Mesendoderm (in vitro differentiated cells): ENCODE results near the gene ACAN.

ENCODE experiments used
- DNase-seq: peaks from one replicate; pipeline ENCODE4 v3.0.0; 2013
- H2AK5ac ChIP-seq: 2 replicates; pipeline ENCODE4 v1.6.1; 2013; ENCODE audit warnings: low read length, inconsistent platforms
- H2BK120ac ChIP-seq: 2 replicates; pipeline ENCODE4 v1.6.1; 2013; ENCODE audit warnings: low read depth, mild to moderate bottlenecking, low read length, moderate library complexity, mixed read lengths
- H2BK15ac ChIP-seq: replicated peaks from 2 replicates; pipeline ENCODE4 v1.6.1; 2013; ENCODE audit warnings: low read depth, mild to moderate bottlenecking, moderate library complexity
- H2BK5ac ChIP-seq: 2 replicates; pipeline ENCODE4 v1.6.1; 2013; ENCODE audit warnings: low read length, inconsistent platforms
- H3K18ac ChIP-seq: 2 replicates; pipeline ENCODE4 v1.6.1; 2013; ENCODE audit warnings: mild to moderate bottlenecking, low read length, mixed read lengths
- H3K23ac ChIP-seq: one replicate; pipeline ENCODE4 v1.6.1; 2013; ENCODE audit warnings: low read length
- H3K27ac ChIP-seq: 2 replicates; pipeline ENCODE4 v1.5.1; 2013; ENCODE audit warnings: low read depth, mild to moderate bottlenecking, inconsistent platforms, low read length, moderate library complexity
- H3K27me3 ChIP-seq: 2 replicates; pipeline ENCODE4 v1.6.1; 2013; ENCODE audit warnings: low read length, control low read depth, mild to moderate bottlenecking, inconsistent platforms; ENCODE audit not compliant: insufficient read depth, poor library complexity
- H3K36me3 ChIP-seq: 2 replicates; pipeline ENCODE4 v1.6.1; 2013; ENCODE audit warnings: low read length, inconsistent platforms; ENCODE audit not compliant: control insufficient read depth, insufficient read depth
- H3K4ac ChIP-seq: one replicate; pipeline ENCODE4 v1.6.1; 2013; ENCODE audit warnings: low read depth, mild to moderate bottlenecking, low read length, moderate library complexity
- H3K4me1 ChIP-seq: 2 replicates; pipeline ENCODE4 v1.6.1; 2013; ENCODE audit warnings: low read depth, low read length, inconsistent platforms; ENCODE audit not compliant: control insufficient read depth
- H3K4me2 ChIP-seq: 2 replicates; pipeline ENCODE4 v1.6.1; 2013; ENCODE audit warnings: low read length
- H3K4me3 ChIP-seq: 2 replicates; pipeline ENCODE4 v1.5.1; 2013; ENCODE audit warnings: mild to moderate bottlenecking, low read length
- H3K56ac ChIP-seq: one replicate; pipeline ENCODE4 v1.6.1; 2013; ENCODE audit warnings: low read length
- H3K79me1 ChIP-seq: 2 replicates; pipeline ENCODE4 v1.6.1; 2013; ENCODE audit warnings: low read length, inconsistent platforms
- H3K79me2 ChIP-seq: 2 replicates; pipeline ENCODE4 v1.6.1; 2013; ENCODE audit warnings: mild to moderate bottlenecking, low read length; ENCODE audit not compliant: control insufficient read depth, insufficient read depth
- H3K9ac ChIP-seq: 2 replicates; pipeline ENCODE4 v1.6.1; 2013; ENCODE audit warnings: low read length, inconsistent platforms
- H4K5ac ChIP-seq: one replicate; pipeline ENCODE4 v1.6.1; 2013; ENCODE audit warnings: low read length
- H4K8ac ChIP-seq: one replicate; pipeline ENCODE4 v1.6.1; 2013; ENCODE audit warnings: low read depth, mild to moderate bottlenecking, control low read depth, low read length, moderate library complexity
- WGBS: extraction: QIAGEN DNeasy Blood & Tissue Kit; methylation state at CpG from one replicate; pipeline ENCODE4 v1.1.7; 2013; ENCODE audit warnings: low lambda C conversion rate, missing lambda C conversion rate; ENCODE audit not compliant: insufficient coverage; ENCODE audit errors: extremely low coverage; 5-methylcytosine and 5-hydroxymethylcytosine counted together

Gene ACAN

GRCh38 chr15:88797663-88798339, 5.4 kb upstream of the ACAN start:
- Histone ChIP-seq H2BK15ac (no peak overlapping the region), H3K56ac (no peak overlapping the region), H3K9ac (no peak overlapping the region), H3K27me3 (peaks cover 13% of the 10 kb centered on the region), H3K4me2 (no peak overlapping the region), H4K8ac (no peak overlapping the region), H4K5ac (no peak overlapping the region), H3K79me2 (no peaks in the 10 kb centered on the region), H3K18ac (no peak overlapping the region), H2BK5ac (no peak overlapping the region), H3K4me1 (peaks cover 3% of the 10 kb centered on the region), H3K4me3 (no peak overlapping the region), H3K36me3 (no peaks in the 10 kb centered on the region), H2AK5ac (no peak overlapping the region), H3K4ac (no peak overlapping the region), H2BK120ac (no peak overlapping the region), H3K27ac (no peak overlapping the region), H3K23ac (no peak overlapping the region), H3K79me1 (no peaks in the 10 kb centered on the region)
- no CpG with 5 or more reads among the region's 7 CpGs for WGBS
- no peak for DNase-seq

- no peak overlapping the region for H2BK120ac ChIP-seq
- no peak overlapping the region for H2BK15ac ChIP-seq
- no CpG with 5 or more reads among the region's 4 CpGs for WGBS
- no peak overlapping the region for H3K4me2 ChIP-seq
- no peak overlapping the region for H3K9ac ChIP-seq
- H3K27ac ChIP-seq, result no peak overlapping the region
- no peaks in the 10 kb centered on the region for H3K79me1 ChIP-seq
- H3K23ac ChIP-seq, result no peak overlapping the region
- H3K4ac ChIP-seq, result no peak overlapping the region
- no peak overlapping the region for H3K4me3 ChIP-seq
- no peak overlapping the region for H2BK5ac ChIP-seq
- no peak for DNase-seq
- no peak overlapping the region for H4K8ac ChIP-seq
- no peaks in the 10 kb centered on the region for H3K36me3 ChIP-seq
- peaks cover 24% of the 10 kb centered on the region for H3K27me3 ChIP-seq
- no peaks in the 10 kb centered on the region for H3K4me1 ChIP-seq
- no peak overlapping the region for H3K56ac ChIP-seq
- no peak overlapping the region for H2AK5ac ChIP-seq
- H4K5ac ChIP-seq, result no peak overlapping the region
- H3K79me2 ChIP-seq, result no peaks in the 10 kb centered on the region
- H3K18ac ChIP-seq, result no peak overlapping the region
Observed at GRCh38 chr15:88799341-88799740, 3.9 kb upstream of the ACAN start.

- no peaks in the 10 kb centered on the region for H3K36me3 ChIP-seq
- H3K27me3 ChIP-seq, result peaks cover 30% of the 10 kb centered on the region
- WGBS, result no CpG with 5 or more reads among the region's 1 CpG
Observed at GRCh38 chr15:88800026-88800425, 3.2 kb upstream of the ACAN start.

GRCh38 chr15:88800738-88801137, 2.5 kb upstream of the ACAN start:
- H4K8ac ChIP-seq, result no peak overlapping the region
- H3K36me3 ChIP-seq, result no peaks in the 10 kb centered on the region
- H3K18ac ChIP-seq, result no peak overlapping the region
- H2BK5ac ChIP-seq, result no peak overlapping the region
- H3K79me1 ChIP-seq, result no peaks in the 10 kb centered on the region
- H3K79me2 ChIP-seq, result no peaks in the 10 kb centered on the region
- no peak overlapping the region for H2AK5ac ChIP-seq
- no peak overlapping the region for H3K4me2 ChIP-seq
- no peak overlapping the region for H3K4ac ChIP-seq
- H3K56ac ChIP-seq, result no peak overlapping the region
- H2BK120ac ChIP-seq, result no peak overlapping the region
- H3K27me3 ChIP-seq, result peaks cover 30% of the 10 kb centered on the region
- no peak for DNase-seq
- H3K4me1 ChIP-seq, result no peaks in the 10 kb centered on the region
- H3K27ac ChIP-seq, result no peak overlapping the region
- no peak overlapping the region for H3K4me3 ChIP-seq
- no peak overlapping the region for H3K23ac ChIP-seq
- no peak overlapping the region for H4K5ac ChIP-seq
- no peak overlapping the region for H2BK15ac ChIP-seq
- H3K9ac ChIP-seq, result no peak overlapping the region
- no CpG with 5 or more reads among the region's 4 CpGs for WGBS

More at GRCh38 chr15:88800026-88800425, 3.2 kb upstream of the ACAN start:
- no peak overlapping the region for H2BK5ac ChIP-seq
- H2AK5ac ChIP-seq, result no peak overlapping the region
- no peak overlapping the region for H3K4me3 ChIP-seq
- no peak overlapping the region for H2BK120ac ChIP-seq
- H2BK15ac ChIP-seq, result no peak overlapping the region
- H3K4ac ChIP-seq, result no peak overlapping the region
- no peak overlapping the region for H3K23ac ChIP-seq
- no peak for DNase-seq
- no peaks in the 10 kb centered on the region for H3K4me1 ChIP-seq
- no peak overlapping the region for H3K18ac ChIP-seq
- H3K4me2 ChIP-seq, result no peak overlapping the region
- no peaks in the 10 kb centered on the region for H3K79me2 ChIP-seq
- no peak overlapping the region for H3K27ac ChIP-seq
- no peak overlapping the region for H4K5ac ChIP-seq
- no peak overlapping the region for H3K56ac ChIP-seq
- no peaks in the 10 kb centered on the region for H3K79me1 ChIP-seq
- H3K9ac ChIP-seq, result no peak overlapping the region
- no peak overlapping the region for H4K8ac ChIP-seq

DNA sequence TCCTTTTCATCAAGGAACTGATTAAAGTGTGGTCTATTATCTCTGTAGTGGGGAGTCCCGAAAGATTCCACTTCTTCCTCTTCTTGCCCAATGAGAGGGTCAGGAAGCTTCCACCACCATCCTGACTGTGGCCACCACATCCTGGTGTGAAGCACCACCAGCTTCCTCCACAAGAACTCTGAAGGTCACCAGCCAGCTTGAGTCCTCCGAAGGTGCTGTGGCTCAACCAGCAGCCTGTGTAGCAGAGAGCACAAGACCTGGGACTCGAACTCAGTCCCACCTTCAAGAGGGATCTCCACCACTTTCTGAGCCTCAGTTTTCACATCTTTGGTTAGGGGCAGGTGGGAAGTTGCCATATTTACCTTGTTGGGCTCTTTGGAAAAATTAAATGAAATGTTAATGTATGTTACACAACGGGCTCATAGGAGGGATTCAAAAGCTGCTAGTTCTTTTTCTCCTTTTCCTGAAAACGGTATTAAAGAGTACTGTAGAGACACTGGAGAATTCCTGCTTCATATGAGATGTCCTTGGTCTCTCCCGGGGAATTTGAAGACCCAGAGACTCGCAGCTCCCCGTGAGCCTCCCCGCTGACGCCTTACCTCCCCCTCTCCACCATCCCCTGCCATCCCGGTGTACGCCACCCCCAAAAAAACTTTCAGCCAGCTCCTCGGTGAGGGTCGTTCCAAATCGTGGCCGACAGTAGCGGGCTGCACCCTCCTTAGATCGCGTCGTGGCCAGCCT, 816 bp upstream of the ACAN start:
- H3K4me3 ChIP-seq, result no peak overlapping the region
- no peak overlapping the region for H3K27ac ChIP-seq
- no peaks in the 10 kb centered on the region for H3K36me3 ChIP-seq
- H2BK5ac ChIP-seq, result no peak overlapping the region
- H3K27me3 ChIP-seq, result peaks cover 30% of the 10 kb centered on the region
- H3K4me2 ChIP-seq, result peak overlapping the region; percentile 66
- H2BK120ac ChIP-seq, result no peak overlapping the region
- no peak for DNase-seq
- no peaks in the 10 kb centered on the region for H3K4me1 ChIP-seq
- WGBS, result no CpG with 5 or more reads among the region's 20 CpGs
- no peak overlapping the region for H3K4ac ChIP-seq
- no peak overlapping the region for H4K5ac ChIP-seq
- H2AK5ac ChIP-seq, result no peak overlapping the region
- H3K18ac ChIP-seq, result no peak overlapping the region
- peak overlapping the region; percentile 42 for H3K9ac ChIP-seq
- no peak overlapping the region for H2BK15ac ChIP-seq
- peak overlapping the region; percentile 42 for H3K56ac ChIP-seq
- no peaks in the 10 kb centered on the region for H3K79me2 ChIP-seq
- no peak overlapping the region for H4K8ac ChIP-seq
- H3K23ac ChIP-seq, result no peak overlapping the region
- H3K79me1 ChIP-seq, result no peaks in the 10 kb centered on the region

- H4K5ac ChIP-seq, result no peak overlapping the region
- H3K23ac ChIP-seq, result no peak overlapping the region
- H2BK15ac ChIP-seq, result no peak overlapping the region
- peak overlapping the region; percentile 66 for H3K4me2 ChIP-seq
- no peak for DNase-seq
- no peaks in the 10 kb centered on the region for H3K36me3 ChIP-seq
- H3K27me3 ChIP-seq, result peaks cover 30% of the 10 kb centered on the region
- no peak overlapping the region for H4K8ac ChIP-seq
- peak overlapping the region; percentile 7 for H3K4me3 ChIP-seq
- H3K27ac ChIP-seq, result no peak overlapping the region
- H3K4ac ChIP-seq, result no peak overlapping the region
- no peak overlapping the region for H2BK5ac ChIP-seq
- no peak overlapping the region for H3K18ac ChIP-seq
- H3K56ac ChIP-seq, result peak overlapping the region; percentile 42
- no peaks in the 10 kb centered on the region for H3K4me1 ChIP-seq
- H3K9ac ChIP-seq, result peak overlapping the region; percentile 42
- no peak overlapping the region for H2AK5ac ChIP-seq
- WGBS, result no CpG with 5 or more reads among the region's 28 CpGs
- H3K79me2 ChIP-seq, result no peaks in the 10 kb centered on the region
- no peak overlapping the region for H2BK120ac ChIP-seq
- H3K79me1 ChIP-seq, result no peaks in the 10 kb centered on the region
Observed at GRCh38 chr15:88802991-88803240, 320 bp upstream of the ACAN start.
